Measurements from ENCODE around the gene MYPOP.

MYPOP gene

DNA sequence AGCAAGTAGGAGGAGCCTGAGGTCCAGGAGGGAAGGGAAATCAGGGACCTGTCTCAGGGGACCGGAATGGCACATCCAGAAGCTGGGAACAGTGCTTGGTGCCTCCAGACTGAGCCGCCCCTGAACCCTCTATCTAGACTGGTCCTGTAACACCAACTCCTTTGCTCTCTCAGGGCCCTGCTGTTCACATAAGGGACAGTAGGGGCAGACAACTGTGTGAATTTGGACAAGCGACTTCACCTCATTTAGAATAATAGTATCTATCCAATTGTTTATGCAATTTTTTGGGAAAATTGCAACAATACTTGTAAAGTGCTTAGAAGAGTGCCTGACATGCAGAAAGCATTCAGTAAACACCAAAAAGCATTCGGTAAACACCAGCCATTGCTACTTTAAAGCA, 53.5 kb downstream of the MYPOP start:
- Histone ChIP-seq H3K27ac (no peak overlapping the region), H3K4me3 (no peak overlapping the region)
- no peak for TF ChIP-seq CTCF (IDR thresholded peaks at IDR 0.05)
- no peak for DNase-seq (ENCODE audit: low spot score)

- no peak overlapping the region for H3K4me3 ChIP-seq
- DNase-seq (ENCODE audit: low spot score) = no peak
- no peak overlapping the region for H3K27ac ChIP-seq
- TF ChIP-seq CTCF (IDR thresholded peaks at IDR 0.05) = no peak
These were observed 54.8 kb downstream of the MYPOP start for GRCh38 chr19:45847663-45848062.

- no peak overlapping the region for H3K27ac ChIP-seq
- no peak overlapping the region for H3K4me3 ChIP-seq
- no peak for TF ChIP-seq CTCF (IDR thresholded peaks at IDR 0.05)
- DNase-seq (ENCODE audit: low spot score) = no peak
These were observed 60.2 kb downstream of the MYPOP start for GRCh38 chr19:45842198-45842597.
